ENCODE measurements around the gene CRTC2. TPM values are rescaled to one million over a fixed set of nuclear protein-coding genes. Genes with fewer than 3 reads are reported as not detected.

The CRTC2 gene
- total RNA-seq, 1 donor from 2014 or later, result 76.4 TPM

- Mint-ChIP-seq H3K27me3 (ENCODE audit: insufficient read depth) (no peaks in the 10 kb centered on the region), H3K9me3 (no peaks in the 10 kb centered on the region), H3K27ac (no peak overlapping the region), H3K4me1 (ENCODE audit: low read depth) (peaks cover 42% of the 10 kb centered on the region), H3K36me3 (ENCODE audit: low read depth) (peaks cover 42% of the 10 kb centered on the region), H3K4me3 (no peak overlapping the region)
- intact Hi-C loops (cut with micrococcal nuclease), result loop anchor here (5.0 kb wide), 1 partner anchor 228 kb away; the partner anchor contains the start of gene INTS3
- no peak for DNase-seq (ENCODE audit: low spot score)
These were observed 3.6 kb downstream of the CRTC2 start for GRCh38 chr1:153954826-153955225.

- H3K27me3 Mint-ChIP-seq (ENCODE audit: insufficient read depth), result no peaks in the 10 kb centered on the region
- H3K36me3 Mint-ChIP-seq (ENCODE audit: low read depth), result peaks cover 39% of the 10 kb centered on the region
- H3K27ac Mint-ChIP-seq, result peak overlapping the region; percentile 80
- DNase-seq (ENCODE audit: low spot score), result no peak
- intact Hi-C loops (cut with micrococcal nuclease), result no loop called here
- H3K9me3 Mint-ChIP-seq, result no peaks in the 10 kb centered on the region
- peaks cover 34% of the 10 kb centered on the region for H3K4me1 Mint-ChIP-seq (ENCODE audit: low read depth)
- peak overlapping the region; percentile 15 for H3K4me3 Mint-ChIP-seq
These were observed 4.5 kb downstream of the CRTC2 start for GRCh38 chr1:153953859-153954365.

GRCh38 chr1:153951801-153952200 is 6.6 kb downstream of the CRTC2 start:
- intact Hi-C loops (cut with micrococcal nuclease), result no loop called here
- Mint-ChIP-seq H3K36me3 (ENCODE audit: low read depth) (peaks cover 43% of the 10 kb centered on the region), H3K9me3 (no peaks in the 10 kb centered on the region), H3K27me3 (ENCODE audit: insufficient read depth) (no peaks in the 10 kb centered on the region), H3K27ac (peak overlapping the region; percentile 58), H3K4me3 (no peak overlapping the region), H3K4me1 (ENCODE audit: low read depth) (peaks cover 32% of the 10 kb centered on the region)
- no peak for DNase-seq (ENCODE audit: low spot score)

- intact Hi-C loops (cut with micrococcal nuclease), result no loop called here
- H3K36me3 Mint-ChIP-seq (ENCODE audit: low read depth), result peaks cover 43% of the 10 kb centered on the region
- no peak overlapping the region for H3K27ac Mint-ChIP-seq
- H3K9me3 Mint-ChIP-seq, result no peaks in the 10 kb centered on the region
- no peak for DNase-seq (ENCODE audit: low spot score)
- H3K4me3 Mint-ChIP-seq, result no peak overlapping the region
- no peaks in the 10 kb centered on the region for H3K27me3 Mint-ChIP-seq (ENCODE audit: insufficient read depth)
- H3K4me1 Mint-ChIP-seq (ENCODE audit: low read depth), result peaks cover 28% of the 10 kb centered on the region
These were observed 7.2 kb downstream of the CRTC2 start for GRCh38 chr1:153951183-153951582.

GRCh38 chr1:153946622-153947241 is 11.7 kb downstream of the CRTC2 start, which contains the start of gene DENND4B:
TSS of gene DENND4B (minus strand) at chr1:153946718. CDS start at chr1:153944374, 2,344 bp downstream.
- Mint-ChIP-seq H3K4me1 (ENCODE audit: low read depth) (peaks cover 35% of the 10 kb centered on the region), H3K4me3 (peak within 1 kb of the TSS; percentile 88), H3K27ac (peak within 1 kb of the TSS; percentile 97), H3K9me3 (no peaks in the 10 kb centered on the region), H3K27me3 (ENCODE audit: insufficient read depth) (no peaks in the 10 kb centered on the region), H3K36me3 (ENCODE audit: low read depth) (peaks cover 41% of the 10 kb centered on the region)
- intact Hi-C loops (cut with micrococcal nuclease), result loop anchor here (1.0 to 5.0 kb wide), 8 partner anchors 12 to 142 kb away; partner anchors contain the start of genes CRTC2, JTB, RAB13 and RPS27
- peak; percentile 74 for DNase-seq (ENCODE audit: low spot score)

GRCh38 chr1:153945795-153946621 is 12.4 kb downstream of the CRTC2 start:
- Mint-ChIP-seq H3K4me1 (ENCODE audit: low read depth) (peaks cover 35% of the 10 kb centered on the region), H3K27me3 (ENCODE audit: insufficient read depth) (no peaks in the 10 kb centered on the region), H3K36me3 (ENCODE audit: low read depth) (peaks cover 42% of the 10 kb centered on the region), H3K4me3 (peak overlapping the region; percentile 88), H3K27ac (peak overlapping the region; percentile 97), H3K9me3 (no peaks in the 10 kb centered on the region)
- peak; percentile 63 for DNase-seq (ENCODE audit: low spot score)
- intact Hi-C loops (cut with micrococcal nuclease), result loop anchor here (1.0 to 5.0 kb wide), 11 partner anchors 12 to 149 kb away; partner anchors contain the start of genes CREB3L4, CRTC2, JTB and RAB13

- H3K27me3 Mint-ChIP-seq (ENCODE audit: insufficient read depth), result no peaks in the 10 kb centered on the region
- H3K4me1 Mint-ChIP-seq (ENCODE audit: low read depth), result peaks cover 35% of the 10 kb centered on the region
- H3K27ac Mint-ChIP-seq, result peak overlapping the region; percentile 97
- no peaks in the 10 kb centered on the region for H3K9me3 Mint-ChIP-seq
- DNase-seq (ENCODE audit: low spot score), result peak; percentile 72
- intact Hi-C loops (cut with micrococcal nuclease), result loop anchor here (1.0 to 5.0 kb wide), 4 partner anchors 22 to 148 kb away; partner anchors contain the start of gene CREB3L4
- H3K36me3 Mint-ChIP-seq (ENCODE audit: low read depth), result peaks cover 41% of the 10 kb centered on the region
- peak overlapping the region; percentile 88 for H3K4me3 Mint-ChIP-seq
These were observed 13.1 kb downstream of the CRTC2 start for GRCh38 chr1:153945131-153945794.

- H3K27me3 Mint-ChIP-seq (ENCODE audit: insufficient read depth), result no peaks in the 10 kb centered on the region
- H3K27ac Mint-ChIP-seq, result peak overlapping the region; percentile 97
- peak overlapping the region; percentile 88 for H3K4me3 Mint-ChIP-seq
- no peaks in the 10 kb centered on the region for H3K9me3 Mint-ChIP-seq
- H3K4me1 Mint-ChIP-seq (ENCODE audit: low read depth), result peaks cover 35% of the 10 kb centered on the region
- no peak for DNase-seq (ENCODE audit: low spot score)
- intact Hi-C loops (cut with micrococcal nuclease), result loop anchor here (1.0 to 5.0 kb wide), 4 partner anchors 21 to 147 kb away; partner anchors contain the start of gene CREB3L4
- peaks cover 42% of the 10 kb centered on the region for H3K36me3 Mint-ChIP-seq (ENCODE audit: low read depth)
These were observed 13.6 kb downstream of the CRTC2 start for GRCh38 chr1:153944827-153945117.

GRCh38 chr1:153944005-153944826 is 14.2 kb downstream of the CRTC2 start:
- Mint-ChIP-seq H3K36me3 (ENCODE audit: low read depth) (peaks cover 46% of the 10 kb centered on the region), H3K27me3 (ENCODE audit: insufficient read depth) (no peaks in the 10 kb centered on the region), H3K4me3 (peak overlapping the region; percentile 88), H3K4me1 (ENCODE audit: low read depth) (peaks cover 35% of the 10 kb centered on the region), H3K27ac (peak overlapping the region; percentile 97), H3K9me3 (no peaks in the 10 kb centered on the region)
- intact Hi-C loops (cut with micrococcal nuclease), result no loop called here
- DNase-seq (ENCODE audit: low spot score), result no peak

- peak overlapping the region; percentile 67 for H3K27ac Mint-ChIP-seq
- no peak for DNase-seq (ENCODE audit: low spot score)
- H3K4me3 Mint-ChIP-seq, result no peak overlapping the region
- H3K36me3 Mint-ChIP-seq (ENCODE audit: low read depth), result peaks cover 46% of the 10 kb centered on the region
- no peaks in the 10 kb centered on the region for H3K27me3 Mint-ChIP-seq (ENCODE audit: insufficient read depth)
- peaks cover 31% of the 10 kb centered on the region for H3K4me1 Mint-ChIP-seq (ENCODE audit: low read depth)
- H3K9me3 Mint-ChIP-seq, result no peaks in the 10 kb centered on the region
- intact Hi-C loops (cut with micrococcal nuclease), result no loop called here
These were observed 15.5 kb downstream of the CRTC2 start for GRCh38 chr1:153942766-153943549.

- H3K4me1 Mint-ChIP-seq (ENCODE audit: low read depth), result peaks cover 27% of the 10 kb centered on the region
These were observed 16.3 kb downstream of the CRTC2 start for GRCh38 chr1:153941826-153942725.

More at GRCh38 chr1:153941826-153942725, 16.3 kb downstream of the CRTC2 start:
- Mint-ChIP-seq H3K4me3 (no peak overlapping the region), H3K27me3 (ENCODE audit: insufficient read depth) (no peaks in the 10 kb centered on the region), H3K9me3 (no peaks in the 10 kb centered on the region), H3K27ac (peak overlapping the region; percentile 58), H3K36me3 (ENCODE audit: low read depth) (peaks cover 52% of the 10 kb centered on the region)
- intact Hi-C loops (cut with micrococcal nuclease), result no loop called here
- DNase-seq (ENCODE audit: low spot score), result no peak

All from activated T-helper 1 cell treated with anti-CD3 and anti-CD28 coated beads, Interleukin-12 subunit alpha, Interleukin-12 subunit beta, Interleukin-2, Interleukin-4 antibody, amounts not matched to agents 30 ng/mL and 10 ng/mL and 1 ng/mL, durations not matched to agents 14 hours and 24 hours and 36 hours (primary cell).